ENCODE data around the gene FBXL20. TPM values are rescaled to one million over a fixed set of nuclear protein-coding genes. Genes with fewer than 3 reads are reported as not detected.

Gene FBXL20
- total and polyA plus RNA-seq, 10 of the 15 experiments (the other 5 are each of a cell fraction or from before 2014, with no cell fraction given), result 1.2 to 8.3 (median 4.4) TPM

GRCh38 chr17:39231591-39232551 is 169.6 kb downstream of the FBXL20 start:
- FAIRE-seq (no peak), ATAC-seq (peak; percentile 84), DNase-seq (ENCODE audit: low read depth, low spot score) (no peak)
- H2AFZ ChIP-seq (ENCODE audit: control insufficient read depth, low read depth, low read length), result no peak overlapping the region
- H3K9ac ChIP-seq (ENCODE audit: control insufficient read depth, insufficient read depth, low read length), result no peak overlapping the region
- H3K36me3 ChIP-seq (ENCODE audit: control insufficient read depth in 2 of 2, insufficient read depth in 2 of 2, low read length in 1 of 2), result no peaks in the 10 kb centered on the region
- no TSS peak for BruUV-seq (replicated peaks)
- H3K4me3 ChIP-seq, result no peak overlapping the region
- H4K20me1 ChIP-seq (ENCODE audit: control insufficient read depth, insufficient read depth), result no peaks in the 10 kb centered on the region
- H3K4me1 ChIP-seq (ENCODE audit: control insufficient read depth, insufficient read depth, low read length), result no peaks in the 10 kb centered on the region
- no peaks in the 10 kb centered on the region; a peak in 1 of 4 replicates for H3K27me3 ChIP-seq (replicated peaks in 1 of 2; ENCODE audit: control insufficient read depth in 2 of 2, insufficient read depth in 2 of 2, low read length in 1 of 2)
- ChIA-PET RAD21 (ENCODE audit: unreplicated experiment) (interaction anchor here (0.6 to 11.3 kb wide), 12 partner anchors 13 to 359 kb away, joined by 3 to 160 read pairs (median 4); partner anchors contain the start of gene ARL5C), POLR2A (interaction anchor here (1.0 to 1.8 kb wide), 4 partner anchors 23 to 32 kb away, joined by 3 to 11 read pairs (median 3); partner anchors contain the start of gene RPL19), CTCF (interaction anchor here (0.6 to 21.3 kb wide), 23 partner anchors 9 to 576 kb away, joined by 3 to 658 read pairs (median 6); partner anchors contain the start of genes ARL5C and RPL19), SMC1A (ENCODE audit: uncharacterized antibody, unreplicated experiment) (interaction anchor here (0.7 to 4.1 kb wide), 8 partner anchors 12 to 250 kb away, joined by 3 to 69 read pairs (median 5); no protein-coding TSS in a partner anchor)
- H3K4me2 ChIP-seq (ENCODE audit: control insufficient read depth, insufficient read depth), result no peak overlapping the region
- H3K79me2 ChIP-seq (ENCODE audit: control insufficient read depth, insufficient read depth, low read length), result no peaks in the 10 kb centered on the region
- H3K9me3 ChIP-seq (replicated peaks; ENCODE audit: control insufficient read depth, insufficient read depth, low read length), result no peaks in the 10 kb centered on the region
- intact Hi-C loops (cut with micrococcal nuclease; ENCODE audit: unreplicated experiment) (loop anchor here (1.0 kb wide), 1 partner anchor 25 kb away; no protein-coding TSS in a partner anchor), in situ Hi-C loops (cut with MboI) (no loop called here)
- H3K27ac ChIP-seq (ENCODE audit: control insufficient read depth, insufficient read depth), result no peak overlapping the region
- whole genome bisulfite sequencing (ENCODE audit: insufficient coverage, insufficient replicate concordance, low lambda C conversion rate, missing lambda C conversion rate), result 6% methylated on average over 22 of the region's 22 CpGs
- TF ChIP-seq CREM (IDR thresholded peaks at IDR 0.05; ENCODE audit: low read depth) (no peak), SMARCA5 (IDR thresholded peaks at IDR 0.05) (no peak), MTA3 (IDR thresholded peaks at IDR 0.05; ENCODE audit: borderline replicate concordance, low read length) (no peak), RAD21 (IDR thresholded peaks at IDR 0.05; ENCODE audit: insufficient read depth, low read depth, low read length) (peak; percentile 57), USF1 (IDR thresholded peaks at IDR 0.05; ENCODE audit: borderline replicate concordance, extremely low read length, insufficient read depth, low read depth, low read length) (no peak), SMAD5 (IDR thresholded peaks at IDR 0.05; ENCODE audit: low read depth) (no peak), YY1 (IDR thresholded peaks at IDR 0.05; ENCODE audit: low read depth, low read length) (no peak), SMC3 (IDR thresholded peaks at IDR 0.05; ENCODE audit: borderline replicate concordance, low read length) (peak; percentile 73; the same call in 1 of the 2 replicates), CEBPZ (IDR thresholded peaks at IDR 0.05; ENCODE audit: low read depth, low read length) (no peak), CTCF (IDR thresholded peaks at IDR 0.05 in 2 of 3, conservative IDR thresholded peaks at IDR 0.05 in 1 of 3; ENCODE audit: control insufficient read depth in 2 of 3, extremely low read depth in 1 of 3, insufficient read depth in 1 of 3, low read depth in 3 of 3, low read length in 3 of 3) (peak; percentile 70 to 88 (median 79)), JUND (IDR thresholded peaks at IDR 0.05; ENCODE audit: low read depth, low read length) (no peak), RCOR1 (conservative IDR thresholded peaks at IDR 0.05; ENCODE audit: low read depth, low read length) (no peak), ZBTB33 (IDR thresholded peaks at IDR 0.05) (no peak), NR2C1 (IDR thresholded peaks at IDR 0.05) (no peak)

Measured in GM12878 (cell line).